Activated T-helper 1 cell treated with anti-CD3 and anti-CD28 coated beads, Interleukin-2, amount 50 U/mL, for 16 hours (primary cell): ENCODE data around the gene RBBP9.
A peak's percentile ranks its signal among the peaks of the same experiment; 100 is the strongest.
"Not testable (repeated sequence)": the region's sequence is repeated elsewhere in the genome, so short reads cannot be mapped to it uniquely, and the experiment has no call there.

Experiments
- DNase-seq, 2 donors: peaks; one replicate each; pipeline ENCODE4 v3.0.0-alpha.2; 2020; ENCODE audit warnings: low read depth in 1 of 2, low spot score in 1 of 2

The RBBP9 gene

DNA sequence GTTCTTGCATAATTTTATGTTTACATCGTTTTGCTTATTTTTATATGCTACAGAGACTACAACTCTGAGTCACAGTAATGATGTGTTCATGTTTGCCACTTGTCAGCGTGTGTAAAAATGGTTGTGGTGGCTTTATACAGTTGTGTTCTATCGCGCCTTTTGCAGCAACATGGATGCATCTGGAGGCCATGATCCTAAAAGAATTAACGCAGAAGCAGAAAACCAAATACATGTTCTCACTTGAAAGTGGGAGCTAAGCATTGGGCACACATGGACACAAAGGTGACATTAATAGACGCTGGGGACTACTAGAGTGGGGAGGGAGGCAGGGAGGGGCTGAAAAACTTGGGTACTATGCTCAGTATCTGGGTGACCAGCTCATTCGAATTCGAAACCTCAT lies 9.7 kb upstream of the RBBP9 start:
- no peak for DNase-seq

- DNase-seq = no peak
These were observed 7.5 kb upstream of the RBBP9 start for GRCh38 chr20:18504479-18505060.

DNA sequence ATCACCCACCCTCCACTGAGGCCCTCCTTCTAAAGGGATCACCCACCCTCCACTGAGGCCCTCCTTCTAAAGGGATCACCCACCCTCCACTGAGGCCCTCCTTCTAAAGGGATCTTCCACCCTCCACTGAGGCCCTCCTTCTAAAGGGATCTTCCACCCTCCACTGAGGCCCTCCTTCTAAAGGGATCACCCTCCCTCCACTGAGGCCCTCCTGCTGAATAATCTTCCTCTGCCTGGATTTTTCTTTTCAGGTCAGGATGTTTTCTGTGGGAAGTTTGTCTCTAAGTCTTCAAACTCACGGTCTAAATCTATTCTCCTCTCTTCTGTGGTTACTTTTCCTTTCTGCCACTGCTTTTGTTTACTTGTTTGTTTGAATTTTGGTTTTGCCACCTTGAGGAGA lies 4.6 kb upstream of the RBBP9 start:
- DNase-seq = not testable (repeated sequence)

GRCh38 chr20:18497603-18498002 lies 578 bp upstream of the RBBP9 start:
- no peak for DNase-seq

DNA sequence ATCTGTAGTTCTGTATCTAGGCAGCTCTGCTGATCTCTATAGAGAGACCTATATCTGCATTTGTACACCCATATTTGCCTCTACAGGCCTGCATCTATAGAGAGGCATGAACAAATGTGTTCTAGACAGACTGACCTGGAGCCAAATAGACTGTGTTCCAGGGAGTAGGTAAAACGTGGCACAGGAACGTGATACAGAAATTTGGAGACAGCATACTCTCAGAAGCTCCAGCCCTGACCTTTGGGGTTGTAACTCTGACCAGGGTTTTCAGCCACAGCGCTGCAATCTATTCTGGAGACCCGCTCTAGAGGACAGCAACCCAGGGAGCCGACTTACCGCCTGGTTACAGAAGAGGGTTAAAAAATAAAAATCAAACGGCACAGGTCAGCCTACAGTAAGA lies 983 bp downstream of the RBBP9 start:
- DNase-seq = no peak

- no peak for DNase-seq
These were observed 8.7 kb downstream of the RBBP9 start for GRCh38 chr20:18488301-18488700.

DNA sequence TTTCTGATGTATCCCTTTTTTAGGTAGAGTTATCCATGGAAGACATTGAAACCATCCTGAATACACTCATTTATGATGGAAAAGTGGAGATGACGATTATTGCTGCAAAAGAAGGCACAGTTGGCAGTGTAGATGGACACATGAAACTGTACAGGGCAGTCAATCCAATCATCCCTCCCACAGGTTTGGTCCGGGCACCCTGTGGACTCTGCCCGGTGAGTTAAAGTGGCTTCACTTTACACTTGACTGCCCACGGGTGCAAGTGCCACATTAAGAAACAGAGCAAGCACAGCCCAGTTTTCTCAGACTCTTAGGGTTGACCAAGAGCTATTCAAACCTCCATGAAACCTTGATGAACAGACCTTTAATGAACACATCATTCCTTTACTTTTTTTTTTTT lies 15.4 kb downstream of the RBBP9 start:
- DNase-seq = no peak

- DNase-seq = no peak
These were observed 19.2 kb downstream of the RBBP9 start for GRCh38 chr20:18477821-18478220.

GRCh38 chr20:18477218-18477617 lies 19.8 kb downstream of the RBBP9 start:
- DNase-seq = no peak

GRCh38 chr20:18466894-18467730 lies 29.9 kb downstream of the RBBP9 start, which contains the start of the genes DZANK1 and POLR3F:
Gene DZANK1 (minus strand): TSS chr20:18467030. CDS start chr20:18465358, 1,672 bp downstream.
Gene POLR3F (plus strand): TSS chr20:18467390. CDS start chr20:18467507, 117 bp downstream.
- peak; percentile 83 to 86 for DNase-seq

DNA sequence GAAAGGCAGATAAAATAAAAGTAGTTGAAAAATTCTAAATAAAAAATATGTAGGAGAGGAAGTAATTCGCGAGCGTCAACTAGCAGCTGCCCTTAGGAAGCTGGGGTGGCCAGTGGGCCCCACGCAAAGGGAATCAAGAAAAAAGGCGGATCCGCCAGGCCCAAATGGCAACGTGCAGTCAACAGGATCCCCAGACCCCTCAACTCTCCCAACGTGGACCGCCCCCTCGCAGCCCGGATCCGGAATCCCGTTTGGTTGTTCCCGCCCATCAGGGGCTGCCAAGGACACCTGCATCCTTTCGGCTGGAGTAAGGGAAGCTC lies 30.5 kb downstream of the RBBP9 start:
- no peak for DNase-seq

DNA sequence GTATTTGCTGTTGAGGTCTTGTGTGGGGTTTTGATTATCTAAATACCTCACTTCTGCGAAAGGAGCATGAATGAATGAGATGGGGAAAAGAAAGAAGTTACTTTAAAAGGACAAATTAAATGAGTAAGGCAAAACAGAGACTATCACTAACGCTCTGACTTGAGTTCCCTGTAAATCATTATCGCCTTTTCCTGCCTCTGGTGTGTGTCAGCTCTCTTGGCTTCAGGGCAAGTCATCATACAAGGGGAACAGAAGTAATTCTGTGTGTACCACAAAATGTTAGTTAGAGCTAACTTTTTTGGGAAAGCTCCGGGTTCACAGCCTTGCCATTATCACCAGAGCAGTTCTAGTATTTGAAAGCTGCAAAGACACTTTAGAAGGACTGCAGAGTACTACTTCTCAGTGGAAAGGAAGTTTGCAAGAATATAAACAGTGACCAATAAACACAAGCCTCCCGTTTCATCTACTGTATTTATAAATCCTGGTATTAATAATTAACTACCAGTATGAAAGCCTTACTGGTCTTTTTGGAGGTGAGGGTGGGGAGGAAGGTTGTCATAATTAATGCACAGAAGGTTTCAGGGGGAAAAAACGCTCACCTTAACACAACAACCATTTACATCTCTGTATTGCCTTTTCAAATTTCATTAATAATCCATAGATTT lies 31.4 kb downstream of the RBBP9 start:
- no peak for DNase-seq

GRCh38 chr20:18456600-18456999 lies 40.4 kb downstream of the RBBP9 start:
- DNase-seq = no peak

GRCh38 chr20:18443886-18444285 lies 53.1 kb downstream of the RBBP9 start:
- DNase-seq = no peak

DNA sequence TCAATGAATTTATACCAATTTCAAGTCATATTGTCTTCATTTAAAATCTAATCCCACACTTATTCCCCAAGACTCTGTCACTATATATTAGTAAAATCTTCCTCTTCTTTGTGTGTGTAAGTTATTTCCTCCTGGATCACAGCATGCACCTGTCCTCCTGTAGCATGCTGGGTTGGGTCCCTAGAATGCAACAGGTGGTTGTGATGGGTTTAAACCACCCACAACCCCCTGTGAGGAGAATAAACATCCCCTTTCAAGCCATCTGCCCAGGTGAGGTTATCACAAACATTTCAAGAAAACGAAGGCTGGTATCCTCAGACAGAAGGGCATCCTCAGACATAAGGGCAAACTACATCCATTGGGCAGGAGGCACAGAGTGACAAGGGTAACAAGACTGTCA lies 56.6 kb downstream of the RBBP9 start:
- DNase-seq = no peak

DNA sequence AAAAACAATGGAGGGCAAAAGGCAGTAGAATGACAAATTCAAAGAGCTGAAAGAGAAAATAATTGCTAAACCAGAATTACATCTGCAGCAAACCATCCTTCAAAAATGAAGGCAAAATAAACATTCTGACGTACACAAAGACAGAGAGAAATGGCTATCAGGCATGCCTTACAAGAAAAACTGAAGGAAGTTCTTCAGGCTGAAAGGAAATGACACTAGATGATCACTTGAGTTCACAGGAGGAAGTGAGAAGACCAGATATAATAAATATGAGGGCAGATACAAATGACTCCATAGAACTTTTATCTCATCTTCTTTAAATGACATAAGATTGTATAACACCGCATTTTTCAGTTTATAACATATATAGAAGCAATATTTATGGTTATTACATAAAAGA lies 60.2 kb downstream of the RBBP9 start:
- no peak for DNase-seq
